CD14-positive monocyte (primary cell): Measurements from ENCODE around the gene RPUSD4. TPM values are rescaled to one million over a fixed set of nuclear protein-coding genes. Genes with fewer than 3 reads are reported as not detected.

ENCODE experiments used
- DNase-seq, 3 donors: peaks; one replicate each; pipeline ENCODE4 v3.0.0-alpha.2; 2011 to 2022
- H2AFZ ChIP-seq: 2 replicates; pipeline ENCODE4 v1.6.0; 2012; ENCODE audit warnings: mild to moderate bottlenecking, low read depth, low read length, inconsistent platforms; ENCODE audit not compliant: insufficient read depth, poor library complexity, severe bottlenecking
- H3K27ac ChIP-seq, 2 donors: 1 replicate in 1 of 2; 2 replicates in 1 of 2; pipeline ENCODE4 v1.5.1; 2012 to 2013; ENCODE audit warnings: low read length in 2 of 2, control low read depth in 1 of 2, inconsistent platforms in 1 of 2, low read depth in 1 of 2, mild to moderate bottlenecking in 1 of 2
- H3K27me3 ChIP-seq, 2 donors: one replicate each; pipeline versions ENCODE4 v1.6.0 to v1.6.1; 2011 to 2013; ENCODE audit warnings: low read length in 2 of 2; ENCODE audit not compliant: control insufficient read depth in 2 of 2, insufficient read depth in 2 of 2
- H3K36me3 ChIP-seq, 2 donors: replicated peaks in 1 of 2; 1 replicate in 1 of 2; 2 replicates in 1 of 2; pipeline versions ENCODE4 v1.5.1 to v1.6.1; 2012 to 2013; ENCODE audit warnings: low read length in 2 of 2, control low read depth in 1 of 2, inconsistent platforms in 1 of 2, mild to moderate bottlenecking in 1 of 2; ENCODE audit not compliant: insufficient read depth in 2 of 2, control insufficient read depth in 1 of 2
- H3K4me1 ChIP-seq, 2 donors: 1 replicate in 1 of 2; 2 replicates in 1 of 2; pipeline versions ENCODE4 v1.5.1 to v1.6.1; 2012 to 2013; ENCODE audit warnings: low read length in 2 of 2, control low read depth in 1 of 2, inconsistent platforms in 1 of 2, mild to moderate bottlenecking in 1 of 2, moderate library complexity in 1 of 2; ENCODE audit not compliant: insufficient read depth in 2 of 2, control insufficient read depth in 1 of 2
- H3K4me2 ChIP-seq: replicated peaks from 2 replicates; pipeline ENCODE3; 2012; ENCODE audit warnings: low read length, moderate library complexity, mild to moderate bottlenecking; ENCODE audit not compliant: poor library complexity, severe bottlenecking; ENCODE audit errors: extremely low read depth
- H3K4me3 ChIP-seq, 3 experiments: fragments of 200-600 bp in 1 of 3; sonication (generic) in 1 of 3; replicated peaks in 1 of 3; 1 replicate in 2 of 3; 2 replicates in 1 of 3; pipeline ENCODE4 v1.5.1; 2011 to 2013; ENCODE audit warnings: low read length in 3 of 3, mild to moderate bottlenecking in 3 of 3, control low read depth in 2 of 3, low read depth in 2 of 3, inconsistent platforms in 1 of 3, moderate library complexity in 1 of 3
- H3K79me2 ChIP-seq: 2 replicates; pipeline ENCODE4 v1.6.0; 2012; ENCODE audit warnings: mild to moderate bottlenecking, control low read depth, inconsistent platforms, low read length, moderate library complexity; ENCODE audit not compliant: insufficient read depth
- H3K9ac ChIP-seq: 2 replicates; pipeline ENCODE4 v1.6.0; 2017; ENCODE audit warnings: low read length, mild to moderate bottlenecking; ENCODE audit not compliant: insufficient read depth, poor library complexity, severe bottlenecking
- H3K9me3 ChIP-seq, 2 donors: replicated peaks in 1 of 2; 1 replicate in 1 of 2; 2 replicates in 1 of 2; pipeline versions ENCODE4 v1.5.1 to v1.6.1; 2012 to 2013; ENCODE audit warnings: low read length in 2 of 2, control low read depth in 1 of 2; ENCODE audit not compliant: control insufficient read depth in 1 of 2, insufficient read depth in 1 of 2
- H4K20me1 ChIP-seq: 2 replicates; pipeline ENCODE4 v1.6.0; 2012; ENCODE audit warnings: mild to moderate bottlenecking, low read length, control low read depth, moderate library complexity; ENCODE audit not compliant: insufficient read depth
- H3K27ac Mint-ChIP-seq, 7 donors: one replicate each; pipeline ENCODE4 v1.8.0; 2020; ENCODE audit warnings: mild to moderate bottlenecking in 7 of 7, mixed read lengths in 7 of 7, moderate library complexity in 6 of 7, inconsistent platforms in 2 of 7
- H3K27me3 Mint-ChIP-seq, 3 donors: one replicate each; pipeline ENCODE4 v1.8.0; 2021 to 2022; ENCODE audit warnings: low read depth in 3 of 3, mild to moderate bottlenecking in 3 of 3, mixed read lengths in 3 of 3, moderate library complexity in 3 of 3, inconsistent platforms in 1 of 3
- H3K36me3 Mint-ChIP-seq, 2 donors: one replicate each; pipeline ENCODE4 v1.8.0; 2020; ENCODE audit warnings: mixed read lengths in 2 of 2, inconsistent platforms in 1 of 2, mild to moderate bottlenecking in 1 of 2
- H3K4me1 Mint-ChIP-seq: one replicate; pipeline ENCODE4 v1.8.0; 2020; ENCODE audit warnings: mild to moderate bottlenecking, mixed read lengths
- H3K4me3 Mint-ChIP-seq, 2 donors: one replicate each; pipeline ENCODE4 v1.8.0; 2020; ENCODE audit warnings: mild to moderate bottlenecking in 2 of 2, mixed read lengths in 2 of 2, moderate library complexity in 1 of 2
- H3K9me3 Mint-ChIP-seq, 7 donors: one replicate each; pipeline ENCODE4 v1.8.0; 2020 to 2022; ENCODE audit warnings: mixed read lengths in 7 of 7, mild to moderate bottlenecking in 6 of 7, moderate library complexity in 6 of 7, inconsistent platforms in 2 of 7
- CTCF ChIP-seq: fragments of 200-600 bp; IDR thresholded peaks from one replicate; pipeline ENCODE4 v1.8.0; 2022; ENCODE audit warnings: antibody characterized with exemption, mild to moderate bottlenecking
- WGBS: methylation state at CpG from one replicate; pipeline ENCODE4 v1.1.5; 2013; ENCODE audit warnings: missing lambda C conversion rate; ENCODE audit not compliant: insufficient coverage; 5-methylcytosine and 5-hydroxymethylcytosine counted together
- intact Hi-C, 2 donors: fragments of 100-400 bp; cut with micrococcal nuclease; formaldehyde crosslinking; loops; one replicate each; pipeline versions ENCODE4 v1.15.0 to v1.15.1; 2023
- polyA plus RNA-seq, 3 donors: library from polyadenylated mRNA; depleted of rRNA in 1 of 3; unstranded in 2 of 3; stranded (reverse) in 1 of 3; fragments of 300-500 nt in 2 of 3; fragments of >200 nt in 1 of 3; fragmentation: Illumina TruSeq in 2 of 3; gene quantifications; 1 replicate in 2 of 3; 2 replicates in 1 of 3; pipeline ENCODE4 v1.2.3, GENCODE V29; 2012 to 2021

RPUSD4 gene
- polyA plus RNA-seq, 3 donors, result 9.0 to 15.5 (median 10.3) TPM

- H3K9me3 ChIP-seq, result peaks cover 0 to 6% of the 10 kb centered on the region in 2 donors
- peaks cover 1 to 6% of the 10 kb centered on the region in 2 donors for H3K36me3 Mint-ChIP-seq
- DNase-seq, result no peak
- no peak overlapping the region for H3K4me3 Mint-ChIP-seq
- H3K9me3 Mint-ChIP-seq, result peaks cover 5 to 17% (median 12%) of the 10 kb centered on the region in 7 donors
- TF ChIP-seq CTCF, result no peak
- no peaks in the 10 kb centered on the region for H4K20me1 ChIP-seq
- intact Hi-C loops, result no loop called here
- H3K27ac ChIP-seq, result no peak overlapping the region
- peak overlapping the region in 1 of 7 donors; percentile 54 for H3K27ac Mint-ChIP-seq
- H3K4me1 Mint-ChIP-seq, result no peaks in the 10 kb centered on the region
- H3K27me3 ChIP-seq, result no peaks in the 10 kb centered on the region
- H3K79me2 ChIP-seq, result no peaks in the 10 kb centered on the region
- H3K4me2 ChIP-seq, result no peak overlapping the region
- no peaks in the 10 kb centered on the region for H3K4me1 ChIP-seq
- no peaks in the 10 kb centered on the region for H3K36me3 ChIP-seq
- H3K9ac ChIP-seq, result no peak overlapping the region
- H3K4me3 ChIP-seq, result no peak overlapping the region
- H3K27me3 Mint-ChIP-seq, result peaks cover 1 to 8% (median 2%) of the 10 kb centered on the region in 3 donors
- no peak overlapping the region for H2AFZ ChIP-seq
- WGBS, result 62% methylated on average over 9 of the region's 11 CpGs
Observed at GRCh38 chr11:126182787-126183445, 28.5 kb downstream of the RPUSD4 start.

GRCh38 chr11:126181939-126182730, 29.3 kb downstream of the RPUSD4 start:
- peaks cover 0 to 8% (median 1%) of the 10 kb centered on the region in 3 donors for H3K27me3 Mint-ChIP-seq
- H3K36me3 Mint-ChIP-seq, result peaks cover 1 to 2% of the 10 kb centered on the region in 2 donors
- H3K4me1 Mint-ChIP-seq, result no peaks in the 10 kb centered on the region
- H3K4me3 Mint-ChIP-seq, result no peak overlapping the region
- Histone ChIP-seq H4K20me1 (no peaks in the 10 kb centered on the region), H3K36me3 (no peaks in the 10 kb centered on the region), H3K27ac (no peak overlapping the region), H3K27me3 (no peaks in the 10 kb centered on the region), H3K9ac (no peak overlapping the region), H3K9me3 (peaks cover 0 to 6% of the 10 kb centered on the region in 2 donors), H3K4me1 (no peaks in the 10 kb centered on the region), H3K4me2 (no peak overlapping the region), H2AFZ (no peak overlapping the region), H3K79me2 (no peaks in the 10 kb centered on the region), H3K4me3 (no peak overlapping the region)
- no peak for DNase-seq
- intact Hi-C loops, result no loop called here
- TF ChIP-seq CTCF, result no peak
- peak overlapping the region in 1 of 7 donors; percentile 54 for H3K27ac Mint-ChIP-seq
- 47% methylated on average over 2 of the region's 13 CpGs for WGBS
- peaks cover 5 to 17% (median 12%) of the 10 kb centered on the region in 7 donors for H3K9me3 Mint-ChIP-seq
